ENCODE data around the gene LHX3.
A peak's percentile ranks its signal among the peaks of the same experiment; 100 is the strongest.

Gene LHX3

GRCh38 chr9:136172412-136173079, 32.4 kb downstream of the LHX3 start:
- DNase-seq = no peak

GRCh38 chr9:136171801-136172411, 33.0 kb downstream of the LHX3 start:
- no peak for DNase-seq

GRCh38 chr9:136171009-136171800, 33.7 kb downstream of the LHX3 start:
- DNase-seq = no peak

GRCh38 chr9:136170006-136170901, 34.7 kb downstream of the LHX3 start:
- DNase-seq = peak; percentile 81

- DNase-seq = no peak
These were observed 35.4 kb downstream of the LHX3 start for GRCh38 chr9:136169495-136169894.

- DNase-seq = no peak
These were observed 41.6 kb downstream of the LHX3 start for GRCh38 chr9:136163248-136163850.

- no peak for DNase-seq
These were observed 43.8 kb downstream of the LHX3 start for GRCh38 chr9:136160995-136161610.

- DNase-seq = no peak
These were observed 44.5 kb downstream of the LHX3 start for GRCh38 chr9:136160381-136160841.

GRCh38 chr9:136159851-136160250, 45.1 kb downstream of the LHX3 start:
- DNase-seq = no peak

GRCh38 chr9:136157477-136158265, 47.3 kb downstream of the LHX3 start:
- DNase-seq = no peak

- DNase-seq = no peak
These were observed 48.5 kb downstream of the LHX3 start for GRCh38 chr9:136156209-136157120.

- DNase-seq = no peak
These were observed 49.4 kb downstream of the LHX3 start for GRCh38 chr9:136155576-136155975.

GRCh38 chr9:136154943-136155342, 50.0 kb downstream of the LHX3 start:
- no peak for DNase-seq

- DNase-seq = no peak
These were observed 51.4 kb downstream of the LHX3 start for GRCh38 chr9:136153381-136154065.

GRCh38 chr9:136152931-136153330, 52.0 kb downstream of the LHX3 start:
- no peak for DNase-seq

- DNase-seq = no peak
These were observed 52.4 kb downstream of the LHX3 start for GRCh38 chr9:136152543-136152866.

- no peak for DNase-seq
These were observed 52.9 kb downstream of the LHX3 start for GRCh38 chr9:136151848-136152542.

- DNase-seq = no peak
These were observed 53.6 kb downstream of the LHX3 start for GRCh38 chr9:136151214-136151804.
